HepG2 (cell line): ENCODE data around the gene CCDC18. TPM values are rescaled to one million over a fixed set of nuclear protein-coding genes. Genes with fewer than 3 reads are reported as not detected.
A peak's percentile ranks its signal among the peaks of the same experiment; 100 is the strongest.

Source experiments
- AFF4 ChIP-seq: sonication (generic); formaldehyde crosslinking; IDR thresholded peaks from 2 replicates; pipeline ENCODE4 v1.4.0; 2020; ENCODE audit warnings: missing genetic modification reagents
- ELF3 ChIP-seq: IDR thresholded peaks from 2 replicates; pipeline ENCODE4 v1.6.1; 2016; ENCODE audit warnings: missing genetic modification reagents, missing compliant biosample characterization
- NR2F6 ChIP-seq, 2 experiments: IDR thresholded peaks; 2 replicates each; pipeline ENCODE4 v1.6.1; 2016; ENCODE audit warnings: antibody characterized with exemption in 1 of 2, mild to moderate bottlenecking in 1 of 2
- SIN3B ChIP-seq: fragments of 150-350 bp; IDR thresholded peaks from 2 replicates; pipeline ENCODE4 v1.6.1; 2014; ENCODE audit warnings: low read length
- TBL1XR1 ChIP-seq: fragments of 150-350 bp; IDR thresholded peaks from 2 replicates; pipeline ENCODE4 v1.6.1; 2014; ENCODE audit warnings: borderline replicate concordance, low read length; ENCODE audit not compliant: partially characterized antibody
- ZFP91 ChIP-seq: sonication (generic); formaldehyde crosslinking; IDR thresholded peaks from 2 replicates; pipeline ENCODE4 v1.9.0; 2022; ENCODE audit warnings: missing genetic modification reagents, mild to moderate bottlenecking, borderline replicate concordance
- ZNF281 ChIP-seq: sonication (generic); formaldehyde crosslinking; IDR thresholded peaks from 2 replicates; pipeline ENCODE4 v1.4.0; 2020; ENCODE audit warnings: missing genetic modification reagents, borderline replicate concordance
- ZNF468 ChIP-seq: sonication (generic); formaldehyde crosslinking; IDR thresholded peaks from 2 replicates; pipeline ENCODE4 v1.8.0; 2022; ENCODE audit warnings: mild to moderate bottlenecking, moderate library complexity, missing genetic modification reagents
- ZNF589 ChIP-seq: sonication (generic); formaldehyde crosslinking; conservative IDR thresholded peaks from 2 replicates; pipeline ENCODE4 v1.8.0; 2022; ENCODE audit warnings: mild to moderate bottlenecking, moderate library complexity, missing genetic modification reagents
- ZNF646 ChIP-seq: sonication (generic); formaldehyde crosslinking; IDR thresholded peaks from 2 replicates; pipeline ENCODE4 v1.9.0; 2021; ENCODE audit warnings: mild to moderate bottlenecking, missing genetic modification reagents
- ZNF784 ChIP-seq: sonication (generic); formaldehyde crosslinking; IDR thresholded peaks from 2 replicates; pipeline ENCODE4 v1.5.1; 2020; ENCODE audit warnings: missing genetic modification reagents, mild to moderate bottlenecking, borderline replicate concordance
- polyA plus RNA-seq, 8 experiments: library from polyadenylated mRNA; depleted of rRNA in 3 of 8; stranded (reverse) in 7 of 8; unstranded in 1 of 8; fragments of >200 nt; fragmentation: Illumina TruSeq in 4 of 8; extraction: Trizol in 4 of 8; gene quantifications; 2 replicates each; pipeline versions ENCODE4 v1.2.1 to v1.2.3, GENCODE V29; 2011 to 2016; ENCODE audit warnings: low read depth in 4 of 8, missing spikeins in 1 of 8, mixed read lengths in 1 of 8; ENCODE audit not compliant: insufficient read depth in 1 of 8
- total RNA-seq, 5 experiments: library from RNA; depleted of rRNA; stranded (reverse); fragments of >200 nt; fragmentation: Illumina TruSeq; extraction: Trizol; gene quantifications; 2 replicates each; pipeline ENCODE4 v1.2.3, GENCODE V29; 2016; ENCODE audit warnings: low read depth in 1 of 5

Gene CCDC18
- total and polyA plus RNA-seq, 2 of the 13 experiments (the other 11 are each of a cell fraction or from before 2014, with no cell fraction given) = 1.9 to 18.4 TPM

- TF ChIP-seq ZNF646 (CRISPR knock-in tag) (no peak), TBL1XR1 (peak; percentile 3), AFF4 (CRISPR knock-in tag) (peak; percentile 79; the same call in 1 of the 2 replicates), ZNF784 (CRISPR knock-in tag) (no peak; the same call in 1 of the 2 replicates), ELF3 (CRISPR knock-in tag) (peak; percentile 13; the same call in 1 of the 2 replicates), NR2F6 (IDR thresholded peaks at IDR 0.05) (no peak), NR2F6 (CRISPR knock-in tag; IDR thresholded peaks at IDR 0.05) (no peak; the same call in 1 of the 2 replicates), ZNF281 (no peak), ZNF468 (CRISPR knock-in tag) (no peak), ZFP91 (CRISPR knock-in tag) (peak; percentile 85; the same call in 1 of the 2 replicates), SIN3B (no peak), ZNF589 (peak; percentile 42; the same call in 1 of the 2 replicates)
These were observed 420 bp upstream of the CCDC18 start, which contains the start of gene TMED5 (continued) for GRCh38 chr1:93179886-93180722.
